HL-60/S4 (cell line): ENCODE measurements around the gene TRIM2.

Experiments used
- in situ Hi-C: fragments of 300-500 bp; cut with MboI; formaldehyde crosslinking; loops from 2 replicates; pipeline ENCODE4 v1.14.3; 2022; ENCODE audit warnings: low sequenced_read_pairs

The TRIM2 gene

GRCh38 chr4:153246446-153247115 is 42.3 kb downstream of the TRIM2 start:
- in situ Hi-C loops = no loop called here

- in situ Hi-C loops = no loop called here
Observed at GRCh38 chr4:153247116-153247490, 42.9 kb downstream of the TRIM2 start.

- in situ Hi-C loops = no loop called here
Observed at GRCh38 chr4:153248641-153249198, 44.5 kb downstream of the TRIM2 start.

GRCh38 chr4:153249199-153250041 is 45.2 kb downstream of the TRIM2 start:
- in situ Hi-C loops = no loop called here

GRCh38 chr4:153252122-153252521 is 47.9 kb downstream of the TRIM2 start:
- in situ Hi-C loops = no loop called here

GRCh38 chr4:153255233-153255632 is 51.0 kb downstream of the TRIM2 start:
- in situ Hi-C loops = no loop called here

- in situ Hi-C loops = no loop called here
Observed at GRCh38 chr4:153257151-153257620, 52.9 kb downstream of the TRIM2 start.

GRCh38 chr4:153257991-153258390 is 53.7 kb downstream of the TRIM2 start:
- in situ Hi-C loops = no loop called here

GRCh38 chr4:153258750-153259149 is 54.5 kb downstream of the TRIM2 start:
- in situ Hi-C loops = no loop called here

GRCh38 chr4:153259661-153260060 is 55.4 kb downstream of the TRIM2 start:
- in situ Hi-C loops = no loop called here

- in situ Hi-C loops = no loop called here
Observed at GRCh38 chr4:153260132-153260531, 55.9 kb downstream of the TRIM2 start.

- in situ Hi-C loops = no loop called here
Observed at GRCh38 chr4:153260553-153261300, 56.5 kb downstream of the TRIM2 start.

- in situ Hi-C loops = no loop called here
Observed at GRCh38 chr4:153261461-153261860, 57.2 kb downstream of the TRIM2 start.

GRCh38 chr4:153261914-153262313 is 57.7 kb downstream of the TRIM2 start:
- in situ Hi-C loops = no loop called here

GRCh38 chr4:153265306-153266047 is 61.2 kb downstream of the TRIM2 start:
- in situ Hi-C loops = no loop called here

- in situ Hi-C loops = no loop called here
Observed at GRCh38 chr4:153266988-153267387, 62.7 kb downstream of the TRIM2 start.

- in situ Hi-C loops = no loop called here
Observed at GRCh38 chr4:153267890-153268289, 63.6 kb downstream of the TRIM2 start.

- in situ Hi-C loops = no loop called here
Observed at GRCh38 chr4:153268295-153268694, 64.1 kb downstream of the TRIM2 start.

GRCh38 chr4:153269218-153269990 is 65.2 kb downstream of the TRIM2 start:
- in situ Hi-C loops = no loop called here

- in situ Hi-C loops = no loop called here
Observed at GRCh38 chr4:153270361-153270760, 66.1 kb downstream of the TRIM2 start.
